Stimulated activated CD4-positive, alpha-beta T cell treated with anti-CD3 and anti-CD28 coated beads, TNF-alpha, amount 100 ng/mL, for 4 hours (primary cell): Measurements from ENCODE around the gene PGBD4.
"Not testable (repeated sequence)": the region's sequence is repeated elsewhere in the genome, so short reads cannot be mapped to it uniquely, and the experiment has no call there.

Source experiments
- DNase-seq, 3 experiments: peaks; one replicate each; pipeline ENCODE4 v3.0.0-alpha.2; 2020; ENCODE audit warnings: low read depth in 3 of 3

Gene PGBD4

GRCh38 chr15:34114215-34114614 is 12.3 kb downstream of the PGBD4 start:
- no peak for DNase-seq

DNA sequence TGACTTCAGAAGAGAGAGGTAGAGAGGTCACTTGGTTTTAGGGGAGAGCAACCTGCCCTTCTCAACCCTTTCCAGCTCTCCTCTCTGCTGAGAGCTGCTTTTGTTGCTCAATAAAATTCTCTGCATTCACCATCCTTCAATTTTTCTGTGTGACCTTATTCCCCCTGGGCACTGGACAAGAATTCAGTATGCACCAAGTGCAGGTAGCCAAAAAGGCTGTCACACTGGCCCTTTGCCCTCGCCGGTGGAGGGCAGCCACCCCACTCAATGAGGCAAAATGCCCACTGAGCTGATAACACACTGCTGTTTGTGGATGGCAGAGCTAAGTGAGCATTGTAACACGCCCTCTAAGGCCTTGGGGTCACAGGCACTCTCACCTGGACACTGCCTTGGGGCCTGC is 12.9 kb downstream of the PGBD4 start:
- DNase-seq, result no peak

GRCh38 chr15:34116620-34117019 is 14.7 kb downstream of the PGBD4 start:
- no peak for DNase-seq

- no peak for DNase-seq
Observed at GRCh38 chr15:34119291-34119690, 17.4 kb downstream of the PGBD4 start.

DNA sequence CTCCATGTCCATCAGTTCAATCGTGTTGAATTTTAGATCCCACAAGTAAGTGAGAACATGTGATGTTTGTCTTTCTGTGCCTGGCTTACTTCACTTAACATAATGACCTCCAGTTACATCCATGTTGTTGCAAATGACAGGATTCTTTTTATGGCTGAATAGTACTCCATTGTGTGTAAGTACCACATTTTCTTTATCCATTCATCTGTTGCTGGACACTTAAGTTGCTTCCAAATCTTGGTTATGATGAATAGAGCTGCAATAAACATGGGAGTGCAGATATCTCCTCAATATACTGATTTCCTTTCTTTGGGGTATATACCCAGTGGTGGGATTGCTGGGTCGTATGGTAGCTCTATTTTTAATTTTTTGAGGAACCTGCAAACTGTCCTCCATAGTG is 18.5 kb downstream of the PGBD4 start:
- DNase-seq, result not testable (repeated sequence)

DNA sequence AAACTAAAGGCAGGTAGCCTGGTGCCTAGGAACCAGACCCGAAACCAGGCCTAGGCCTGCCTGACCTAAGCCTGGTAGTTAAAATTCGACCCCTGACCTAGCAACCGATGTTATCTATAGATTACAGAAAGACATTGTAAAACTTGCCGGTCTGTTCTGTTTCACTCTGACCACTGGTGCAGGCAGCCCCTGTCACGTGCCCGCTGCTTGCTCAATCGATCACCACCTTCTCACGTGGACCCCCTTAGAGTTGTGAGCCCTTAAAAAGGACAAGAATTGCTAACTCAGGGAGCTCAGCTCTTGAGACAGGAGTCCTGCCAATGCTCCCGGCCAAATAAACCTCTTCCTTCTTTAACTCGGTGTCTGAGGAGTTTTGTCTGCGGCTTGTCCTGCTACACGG is 19.9 kb downstream of the PGBD4 start:
- not testable (repeated sequence) for DNase-seq

DNA sequence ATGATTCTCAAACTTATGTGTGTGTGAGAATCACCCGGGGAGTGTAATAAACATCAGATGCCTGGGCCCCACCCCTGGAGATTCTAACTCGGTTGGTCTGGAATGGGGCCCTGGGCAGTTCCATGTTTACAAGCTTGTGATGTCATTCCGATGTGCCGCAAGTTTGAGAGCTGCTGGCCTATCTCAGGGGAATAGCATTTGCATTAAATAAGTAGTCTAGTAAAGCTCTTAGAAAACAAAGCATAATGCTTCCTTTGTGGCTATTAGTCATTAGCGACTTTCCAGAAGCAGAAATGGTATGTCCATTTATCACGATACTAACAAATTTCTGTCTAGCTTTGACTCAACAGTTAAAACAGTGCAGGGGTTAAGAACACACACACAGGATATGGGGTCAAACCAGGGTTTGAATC is 20.9 kb downstream of the PGBD4 start:
- no peak for DNase-seq

DNA sequence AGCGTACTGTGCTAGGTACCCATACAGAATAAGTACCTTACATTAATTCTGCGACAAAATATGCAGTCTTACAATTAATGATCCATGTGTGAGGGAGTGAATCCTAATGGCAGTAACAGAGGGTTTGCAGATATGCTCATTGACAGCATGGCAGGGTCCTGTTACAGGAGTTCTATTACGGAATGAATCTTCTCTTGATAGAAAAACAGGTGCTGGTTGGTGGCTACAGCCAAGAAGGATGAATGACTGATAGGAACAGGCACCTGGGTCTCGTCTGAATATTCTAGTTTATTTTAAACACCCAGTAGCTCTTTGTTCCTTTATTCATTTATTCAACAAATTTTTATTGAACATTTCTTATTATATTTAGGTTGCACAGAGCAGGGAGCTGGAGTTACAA is 22.8 kb downstream of the PGBD4 start:
- DNase-seq, result no peak

DNA sequence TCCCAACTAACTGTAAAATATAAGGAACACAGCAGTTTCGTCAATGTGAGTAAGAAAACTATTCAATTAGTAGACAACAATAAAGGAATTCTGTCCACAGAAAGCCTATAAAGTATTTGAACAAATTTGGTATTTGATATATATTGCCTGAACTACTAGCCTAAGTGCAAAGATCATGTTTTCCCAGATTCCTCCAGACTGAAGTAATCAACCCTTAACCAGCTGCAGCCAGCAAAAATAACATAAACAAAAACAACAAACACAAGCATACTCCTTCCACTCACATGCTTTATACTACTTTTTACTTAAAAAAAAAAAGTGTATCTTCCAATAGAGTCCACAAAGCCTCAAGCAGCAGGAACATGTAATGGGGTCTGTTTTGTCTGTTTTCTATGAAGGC is 24.1 kb downstream of the PGBD4 start:
- no peak for DNase-seq

- DNase-seq, result no peak
Observed at GRCh38 chr15:34126522-34126921, 24.6 kb downstream of the PGBD4 start.

- no peak for DNase-seq
Observed at GRCh38 chr15:34128898-34129297, 27.0 kb downstream of the PGBD4 start.

GRCh38 chr15:34132881-34133280 is 31.0 kb downstream of the PGBD4 start:
- no peak for DNase-seq

DNA sequence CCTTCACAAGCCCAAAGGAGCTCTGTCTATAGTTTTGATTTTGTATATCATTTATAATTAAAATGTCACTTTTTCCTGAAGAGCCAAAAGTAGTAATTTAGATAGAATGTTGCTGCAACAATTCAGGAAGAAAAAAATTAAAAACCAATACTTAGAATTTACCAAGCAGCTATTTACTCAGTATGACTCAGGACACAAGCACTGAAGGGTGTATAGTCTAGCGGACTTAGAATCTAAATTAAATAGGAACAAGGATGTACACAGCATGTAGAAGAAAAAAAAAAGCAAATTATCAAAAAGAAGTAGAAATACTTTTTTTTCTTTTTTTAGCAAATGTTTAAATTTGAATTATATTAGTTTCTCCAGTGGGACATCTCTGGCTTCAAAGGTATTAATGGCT is 31.6 kb downstream of the PGBD4 start:
- no peak for DNase-seq

DNA sequence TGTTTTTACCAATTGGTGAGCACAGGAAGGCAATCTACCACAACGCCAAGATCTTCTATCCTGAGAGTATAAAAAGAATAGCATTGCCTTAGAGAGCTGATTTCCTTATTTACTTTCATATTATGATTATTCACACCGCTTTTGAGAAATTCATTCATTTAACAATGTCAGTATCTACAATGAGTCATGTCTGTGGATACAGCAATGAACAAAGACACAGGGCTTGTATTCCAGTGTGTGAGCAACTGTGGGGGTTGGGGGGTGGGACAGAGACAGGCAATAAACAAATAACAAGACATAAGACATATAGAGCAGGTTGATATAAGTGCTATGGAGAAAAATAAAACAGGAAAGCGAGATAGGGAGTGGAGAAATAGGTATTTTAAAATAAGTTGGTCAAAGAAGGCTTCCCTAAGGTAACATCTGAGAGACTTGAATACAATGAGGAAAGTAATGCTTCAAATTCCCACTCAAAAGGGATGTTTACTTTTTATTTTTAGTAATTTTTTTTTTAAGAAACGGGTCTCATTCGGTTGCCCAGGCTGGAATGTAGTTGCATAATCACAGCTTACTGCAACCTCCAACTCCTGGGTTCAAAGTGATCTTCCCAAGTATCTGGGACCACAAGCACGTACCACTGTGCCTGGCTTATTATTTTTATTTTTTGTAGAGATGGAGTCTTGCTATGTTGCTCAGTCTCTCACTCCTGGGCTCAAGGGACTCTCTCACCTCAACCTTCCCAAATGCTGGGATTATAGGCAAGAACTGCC is 45.7 kb downstream of the PGBD4 start:
- no peak for DNase-seq

GRCh38 chr15:34154725-34155204 is 52.9 kb downstream of the PGBD4 start:
- no peak for DNase-seq

DNA sequence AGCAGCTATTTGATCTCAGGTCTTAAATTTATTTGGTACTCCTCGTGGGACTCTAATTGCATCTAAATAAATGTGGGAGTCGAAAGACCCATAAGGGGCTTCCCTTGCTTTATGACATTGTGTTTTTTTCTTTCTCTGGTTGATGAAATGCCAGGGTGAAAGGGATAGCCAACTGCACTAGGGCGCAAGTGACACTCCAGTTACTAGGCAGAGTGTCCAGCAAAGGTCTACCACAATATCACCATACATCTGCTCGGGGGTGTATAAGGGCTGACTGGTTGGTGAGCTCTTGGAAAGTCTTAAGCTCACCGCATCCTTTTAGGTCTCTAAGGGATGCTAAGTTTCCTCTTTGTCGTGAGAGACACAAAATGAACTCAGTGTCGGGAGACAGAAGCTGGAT is 54.0 kb downstream of the PGBD4 start:
- DNase-seq, result no peak
